NCI-H2107 (cell line): ENCODE measurements around the gene PJA1.

Source experiments
- DNase-seq: peaks from one replicate; lab custom pipeline; 2025; lab: John Stamatoyannopoulos, UW

The PJA1 gene, protein sequence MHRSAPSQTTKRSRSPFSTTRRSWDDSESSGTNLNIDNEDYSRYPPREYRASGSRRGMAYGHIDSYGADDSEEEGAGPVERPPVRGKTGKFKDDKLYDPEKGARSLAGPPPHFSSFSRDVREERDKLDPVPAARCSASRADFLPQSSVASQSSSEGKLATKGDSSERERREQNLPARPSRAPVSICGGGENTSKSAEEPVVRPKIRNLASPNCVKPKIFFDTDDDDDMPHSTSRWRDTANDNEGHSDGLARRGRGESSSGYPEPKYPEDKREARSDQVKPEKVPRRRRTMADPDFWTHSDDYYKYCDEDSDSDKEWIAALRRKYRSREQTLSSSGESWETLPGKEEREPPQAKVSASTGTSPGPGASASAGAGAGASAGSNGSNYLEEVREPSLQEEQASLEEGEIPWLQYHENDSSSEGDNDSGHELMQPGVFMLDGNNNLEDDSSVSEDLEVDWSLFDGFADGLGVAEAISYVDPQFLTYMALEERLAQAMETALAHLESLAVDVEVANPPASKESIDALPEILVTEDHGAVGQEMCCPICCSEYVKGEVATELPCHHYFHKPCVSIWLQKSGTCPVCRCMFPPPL

DNA sequence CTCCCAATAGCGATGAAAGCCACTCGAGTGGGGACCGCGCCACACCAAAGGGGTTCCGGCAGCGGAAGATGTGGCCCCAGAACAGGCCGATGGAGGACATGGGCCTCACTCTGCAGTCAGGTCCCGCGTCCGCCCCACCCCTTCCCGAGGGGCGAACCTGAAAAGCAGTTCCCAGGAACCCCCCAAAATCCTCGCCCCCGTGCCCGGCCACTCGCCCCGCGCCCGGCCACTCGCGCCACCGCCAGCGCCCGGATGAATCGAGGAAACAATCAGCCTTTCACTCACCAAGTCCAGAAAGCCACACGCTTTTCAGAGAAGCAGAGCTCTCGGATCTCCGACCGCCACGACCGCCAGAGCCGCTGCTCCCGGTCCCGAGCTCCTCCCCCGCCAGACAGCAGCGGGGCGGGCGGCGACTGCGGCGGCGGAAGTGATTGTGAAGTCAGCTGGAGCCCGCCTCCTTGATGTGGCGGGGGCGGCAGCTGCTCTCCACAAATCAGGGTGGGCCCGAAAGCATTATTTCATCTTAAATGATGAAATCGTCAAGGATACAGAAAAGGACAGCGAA is at the start of gene PJA1:
Gene PJA1, minus strand, starts transcription at position 367 of the 565 bp plus-strand sequence. CDS start 2,380 bp downstream, outside the sequence.
- DNase-seq: peak; percentile 40

GRCh38 chrX:69214463-69214862 is 49.2 kb upstream of the PJA1 start:
- no peak for DNase-seq

GRCh38 chrX:69211701-69212100 is 46.4 kb upstream of the PJA1 start:
- DNase-seq: no peak

DNA sequence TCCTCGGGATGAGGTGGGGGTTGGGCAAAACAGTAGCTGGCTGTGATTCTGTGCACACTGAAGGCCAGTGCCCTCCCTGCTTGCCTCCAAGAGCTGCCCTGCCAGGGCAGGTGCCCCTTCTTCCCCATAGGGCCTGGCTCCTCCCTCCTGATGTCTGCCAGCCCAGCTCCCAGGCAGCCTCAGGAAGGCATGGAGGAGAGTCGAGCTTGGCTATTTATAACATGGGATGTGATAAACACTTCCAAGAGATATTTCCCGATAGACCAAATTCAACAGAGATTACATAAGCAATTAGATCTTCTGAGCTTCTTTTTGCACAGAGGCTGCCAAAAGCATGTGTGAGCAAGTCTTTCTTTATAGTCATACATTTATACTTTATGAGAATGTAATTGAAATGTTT is 45.3 kb upstream of the PJA1 start:
- no peak for DNase-seq

- no peak for DNase-seq
Observed at GRCh38 chrX:69207216-69207615, 42.0 kb upstream of the PJA1 start.

- DNase-seq: no peak
Observed at GRCh38 chrX:69203638-69204037, 38.4 kb upstream of the PJA1 start.

GRCh38 chrX:69197690-69198089 is 32.4 kb upstream of the PJA1 start:
- no peak for DNase-seq

- DNase-seq: no peak
Observed at GRCh38 chrX:69196666-69197065, 31.4 kb upstream of the PJA1 start.

GRCh38 chrX:69195810-69196209 is 30.6 kb upstream of the PJA1 start:
- DNase-seq: no peak

DNA sequence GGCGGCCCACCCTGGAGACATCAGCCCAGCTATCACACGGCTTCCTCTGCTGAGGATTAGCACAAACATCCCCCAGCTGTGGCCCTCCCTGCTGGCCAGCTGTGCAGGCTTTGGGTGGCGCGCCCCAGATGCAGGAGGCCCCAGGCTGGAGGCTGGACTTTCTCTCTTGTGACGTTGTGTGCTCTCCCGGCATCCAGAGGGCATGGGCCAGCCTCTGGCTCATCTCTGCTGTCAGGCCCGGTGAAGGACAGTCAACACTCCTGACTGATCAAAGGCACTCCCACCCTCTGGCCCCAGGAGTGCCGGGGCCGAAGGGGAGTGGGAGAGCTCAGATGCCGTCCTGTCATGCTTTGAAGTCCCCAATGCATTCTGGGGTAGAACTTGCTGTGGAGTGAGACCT is 29.9 kb upstream of the PJA1 start:
- DNase-seq: no peak

GRCh38 chrX:69192603-69193002 is 27.4 kb upstream of the PJA1 start:
- DNase-seq: no peak

- DNase-seq: no peak
Observed at GRCh38 chrX:69189576-69190371, 24.5 kb upstream of the PJA1 start.

DNA sequence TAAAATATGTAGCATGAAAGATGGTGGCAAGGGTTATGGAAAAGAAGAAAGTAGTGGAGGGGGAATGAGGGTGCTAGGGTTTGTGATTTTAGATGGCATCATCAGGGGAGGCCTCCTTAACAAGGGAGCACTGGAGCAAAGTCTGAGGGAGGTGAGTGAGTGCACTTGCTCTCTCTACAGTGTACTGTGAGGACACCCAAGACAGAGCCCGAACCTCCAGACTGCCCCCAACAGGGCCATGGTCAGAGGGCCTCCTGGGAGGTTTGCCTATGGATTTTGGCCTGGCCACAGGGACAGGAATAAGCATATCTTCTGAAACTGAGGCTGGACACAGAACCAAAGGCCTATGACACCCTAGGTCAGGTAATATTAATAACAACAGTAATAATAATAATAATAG is 21.4 kb upstream of the PJA1 start:
- no peak for DNase-seq

- DNase-seq: no peak
Observed at GRCh38 chrX:69185886-69186285, 20.6 kb upstream of the PJA1 start.

- DNase-seq: no peak
Observed at GRCh38 chrX:69185141-69185540, 19.9 kb upstream of the PJA1 start.

- no peak for DNase-seq
Observed at GRCh38 chrX:69182818-69183380, 17.6 kb upstream of the PJA1 start.

DNA sequence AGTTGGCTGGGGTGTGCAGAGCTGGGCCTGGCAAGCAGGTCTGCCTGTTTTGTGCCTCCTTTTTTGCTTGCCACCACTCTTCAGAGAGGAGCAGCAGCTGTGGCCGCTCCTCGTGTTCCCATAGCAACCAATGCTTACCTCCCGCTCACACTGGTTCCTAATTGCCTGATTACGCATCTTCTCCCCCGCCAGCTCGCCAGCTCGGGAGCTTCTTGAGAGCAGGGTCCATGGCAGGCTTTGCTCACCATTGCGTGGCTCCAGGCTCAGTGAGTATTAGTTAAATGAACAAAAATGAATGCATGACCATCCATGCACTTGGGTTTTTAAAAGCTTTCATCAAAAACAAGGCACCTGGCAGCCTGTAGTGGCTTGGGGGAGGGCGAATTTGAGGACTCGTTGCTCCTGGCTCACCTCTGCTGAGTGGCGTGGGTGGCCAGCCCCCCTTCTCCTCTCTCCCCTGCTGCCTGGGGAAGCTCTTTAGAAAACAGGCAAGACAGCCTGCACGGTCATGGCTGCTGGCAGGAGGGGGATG is 14.2 kb upstream of the PJA1 start:
- DNase-seq: peak; percentile 70

- DNase-seq: no peak
Observed at GRCh38 chrX:69178592-69178991, 13.3 kb upstream of the PJA1 start.

DNA sequence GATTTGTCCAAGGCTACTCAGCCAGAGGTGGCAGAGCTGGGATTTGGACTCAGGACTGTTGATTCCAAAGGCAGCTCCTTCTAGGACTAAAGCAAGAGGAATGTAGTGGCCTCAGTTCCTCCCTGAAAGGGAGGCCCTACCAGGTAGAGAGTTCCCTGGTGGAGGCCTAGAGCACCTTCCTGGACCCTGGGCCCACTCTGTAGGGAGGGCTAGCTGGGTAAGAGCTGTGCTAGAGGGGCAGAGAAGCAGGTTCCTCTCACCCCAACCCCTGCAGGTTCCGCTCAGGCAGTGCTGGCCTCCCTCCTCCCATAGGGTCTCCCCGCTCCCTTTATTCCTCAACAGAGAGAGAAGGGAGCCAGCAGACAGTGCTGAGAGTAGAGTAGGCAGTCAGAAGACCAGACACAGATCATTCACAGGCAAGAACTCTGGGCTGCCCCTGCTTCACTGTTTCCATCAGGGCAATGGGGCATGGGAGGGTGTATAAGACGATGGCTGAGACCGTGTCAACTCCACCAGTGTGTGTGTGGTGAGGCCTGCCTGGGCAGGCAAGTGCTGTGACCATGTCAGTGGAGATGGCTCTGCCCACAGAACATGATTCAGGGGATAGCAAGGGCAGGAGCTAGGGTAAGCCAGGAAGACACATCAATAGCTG is 12.4 kb upstream of the PJA1 start:
- DNase-seq: no peak

GRCh38 chrX:69176053-69176452 is 10.8 kb upstream of the PJA1 start:
- DNase-seq: no peak

GRCh38 chrX:69173906-69174305 is 8.7 kb upstream of the PJA1 start:
- DNase-seq: no peak
